ENCODE data around the gene DNM3. TPM values are rescaled to one million over a fixed set of nuclear protein-coding genes. Genes with fewer than 3 reads are reported as not detected.
A peak's percentile ranks its signal among the peaks of the same experiment; 100 is the strongest.

The DNM3 gene
- polyA plus RNA-seq, 3 donors, result 4.1 to 6.3 (median 4.4) TPM

DNA sequence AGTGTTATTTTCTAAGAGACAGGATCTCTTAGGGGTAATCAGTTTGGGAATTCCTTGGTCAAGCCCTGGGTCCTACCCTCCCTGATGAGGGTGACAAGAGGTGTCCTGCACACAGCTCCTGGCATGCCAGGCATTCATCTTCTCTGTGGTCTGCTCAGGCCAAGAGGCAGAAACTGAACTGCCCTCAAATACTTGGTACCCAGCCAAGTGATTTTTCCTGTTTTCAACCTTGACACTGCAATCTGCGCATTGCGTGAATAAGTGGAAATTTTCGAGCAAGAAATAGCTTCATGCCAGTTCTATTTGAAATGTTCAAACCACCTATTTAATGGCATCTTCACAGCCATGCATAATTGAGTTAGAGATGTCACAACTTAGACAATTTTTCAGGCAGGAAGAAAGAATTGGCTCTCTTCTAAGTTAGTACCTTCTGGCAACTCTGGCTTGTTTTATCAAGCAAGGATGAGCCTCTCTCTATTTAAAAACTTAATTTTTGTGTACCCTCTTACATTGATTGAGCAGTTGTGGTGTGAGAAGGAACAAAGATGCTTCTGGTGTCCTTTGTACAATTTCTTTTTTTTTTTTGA, 27.0 kb downstream of the DNM3 start:
- DNase-seq, result no peak

GRCh38 chr1:171869097-171869496, 27.8 kb downstream of the DNM3 start:
- no peak for DNase-seq

GRCh38 chr1:171871848-171872247, 30.6 kb downstream of the DNM3 start:
- DNase-seq, result no peak

DNA sequence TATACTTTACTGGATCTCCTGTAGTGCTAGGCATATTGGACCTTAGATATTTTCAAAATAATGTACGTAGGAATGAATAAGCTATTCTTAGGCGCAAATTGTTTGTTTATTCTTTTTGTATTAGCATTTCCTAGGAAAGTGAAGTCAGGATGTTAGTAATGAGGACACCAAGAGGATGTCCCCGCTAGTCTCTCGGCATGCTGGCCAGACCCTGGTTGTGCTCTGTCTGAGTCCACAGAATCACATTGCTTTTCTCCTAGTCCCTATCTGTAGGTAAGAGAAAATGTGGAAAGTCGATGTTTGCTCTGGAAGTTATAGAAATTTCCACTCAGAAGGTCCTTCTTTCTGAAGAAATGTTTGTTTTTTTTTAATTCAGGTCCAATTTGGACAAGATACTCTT, 31.1 kb downstream of the DNM3 start:
- no peak for DNase-seq

- DNase-seq, result no peak
These were observed 32.4 kb downstream of the DNM3 start for GRCh38 chr1:171873664-171874063.

GRCh38 chr1:171877701-171878100, 36.4 kb downstream of the DNM3 start:
- no peak for DNase-seq

DNA sequence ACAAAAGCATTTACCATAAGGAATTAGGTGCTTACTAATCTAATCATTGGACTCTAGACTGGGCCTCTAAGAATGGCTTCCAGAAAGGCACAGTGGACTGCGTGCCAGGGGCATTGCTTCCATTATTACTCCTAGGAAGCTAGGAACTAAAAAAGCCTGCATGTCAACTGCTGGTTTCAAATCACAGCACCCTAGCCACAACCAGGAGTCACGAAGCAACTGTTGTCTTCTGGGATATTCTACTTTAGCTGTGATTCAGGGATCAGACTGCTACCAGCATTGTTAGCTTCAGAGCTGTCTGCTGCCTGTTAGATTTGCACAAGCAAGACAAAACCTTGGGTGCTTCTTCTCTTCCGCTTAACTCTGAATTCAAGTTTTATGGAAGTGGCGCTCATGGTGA, 38.3 kb downstream of the DNM3 start:
- no peak for DNase-seq

GRCh38 chr1:171881442-171881841, 40.1 kb downstream of the DNM3 start:
- no peak for DNase-seq

DNA sequence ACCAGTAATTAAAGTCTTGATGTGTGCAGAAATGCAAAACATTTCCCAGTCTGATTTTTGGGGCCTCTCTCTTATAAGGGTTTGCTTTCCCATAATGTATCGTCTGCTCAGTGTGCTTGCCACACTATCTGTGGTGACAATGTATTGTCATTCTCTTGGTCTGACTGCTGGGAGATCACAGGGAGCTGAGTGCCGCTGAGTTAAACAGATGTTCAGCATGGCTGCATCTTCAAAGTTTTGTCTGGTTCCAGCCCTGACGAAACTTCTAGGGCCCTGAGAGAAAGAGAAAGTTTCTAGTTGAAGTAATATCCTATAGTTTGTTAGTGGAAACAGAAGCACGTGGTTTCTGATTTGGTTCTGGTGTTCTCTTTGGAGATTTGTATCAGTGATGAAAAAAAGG, 42.6 kb downstream of the DNM3 start:
- no peak for DNase-seq

- DNase-seq, result no peak
These were observed 43.2 kb downstream of the DNM3 start for GRCh38 chr1:171884475-171884874.

GRCh38 chr1:171890131-171890530, 48.8 kb downstream of the DNM3 start:
- no peak for DNase-seq

GRCh38 chr1:171896936-171897703, 55.8 kb downstream of the DNM3 start:
- no peak for DNase-seq

DNA sequence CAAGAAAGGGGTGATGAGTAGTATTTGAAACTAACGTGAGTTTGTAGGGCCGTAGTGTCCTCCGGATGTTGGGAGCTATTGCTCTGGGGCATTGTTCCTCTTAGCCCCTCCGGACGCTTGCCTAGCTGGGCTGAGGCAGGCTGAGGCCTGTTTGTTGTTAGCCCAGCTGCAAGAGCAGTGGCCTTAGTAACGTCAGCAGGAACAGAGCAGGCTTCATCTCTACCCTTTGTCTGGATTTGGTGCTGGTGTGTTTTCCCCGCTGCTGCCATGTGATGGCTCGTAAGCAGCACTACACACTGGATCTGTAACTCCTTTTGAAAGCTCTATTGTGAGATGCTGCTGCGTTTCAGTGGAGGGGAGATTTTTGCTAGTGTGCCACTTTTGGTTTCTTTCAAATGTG, 57.6 kb downstream of the DNM3 start:
- DNase-seq, result no peak

DNA sequence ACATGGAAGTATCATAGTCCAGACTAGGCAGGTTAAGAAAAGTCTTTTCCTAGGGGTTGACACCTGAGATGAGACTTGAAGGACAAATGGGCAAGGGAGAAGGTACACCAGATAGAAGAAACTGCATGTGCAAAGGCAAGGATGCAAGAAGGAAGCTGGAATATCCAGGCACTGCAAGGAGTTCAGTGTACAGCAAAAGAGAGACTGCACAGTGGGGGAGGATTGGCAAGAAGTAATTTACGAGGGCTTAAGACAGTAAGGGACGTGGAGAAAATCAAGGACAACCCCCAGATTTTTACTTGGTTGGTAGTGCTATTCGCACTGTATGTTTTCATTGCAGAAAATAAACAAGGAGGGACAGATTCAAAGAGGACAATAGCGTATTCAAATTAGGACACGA, 58.5 kb downstream of the DNM3 start:
- no peak for DNase-seq

- no peak for DNase-seq
These were observed 59.9 kb downstream of the DNM3 start for GRCh38 chr1:171901245-171901644.

- DNase-seq, result no peak
These were observed 61.2 kb downstream of the DNM3 start for GRCh38 chr1:171902527-171902926.

DNA sequence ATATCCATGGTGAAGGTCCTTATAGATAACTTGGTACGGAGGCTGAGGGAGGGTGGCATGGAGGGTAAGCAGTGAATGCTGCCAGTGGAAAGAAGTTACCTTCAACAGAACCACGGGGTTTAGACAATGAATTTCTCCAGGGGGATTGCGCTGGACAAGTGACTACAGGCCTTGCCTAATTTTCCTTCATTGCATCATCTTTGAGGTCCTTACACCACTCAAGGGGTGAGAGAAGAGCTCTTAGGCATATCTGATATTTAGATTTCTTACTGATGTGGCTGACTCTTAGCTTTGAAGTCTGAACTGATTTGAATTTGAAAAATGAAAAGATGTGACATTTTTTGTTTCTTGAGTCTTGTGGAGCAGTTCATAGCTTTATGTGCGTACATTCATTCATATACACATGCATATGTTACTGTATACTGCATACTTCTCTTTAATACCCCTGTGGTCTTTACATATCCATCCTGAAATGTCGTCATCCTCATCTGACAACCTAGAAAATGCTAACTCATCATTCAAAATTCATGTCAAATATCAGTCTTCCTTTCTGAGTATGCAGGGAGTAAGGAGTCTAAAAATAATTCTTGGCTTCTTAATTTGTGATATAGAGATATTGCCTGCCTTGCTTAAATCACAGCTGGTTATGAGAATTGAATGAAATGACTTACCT, 63.6 kb downstream of the DNM3 start:
- no peak for DNase-seq

GRCh38 chr1:171909711-171910110, 68.4 kb downstream of the DNM3 start:
- no peak for DNase-seq

GRCh38 chr1:171910786-171911185, 69.5 kb downstream of the DNM3 start:
- no peak for DNase-seq

GRCh38 chr1:171911506-171911905, 70.2 kb downstream of the DNM3 start:
- DNase-seq, result no peak

- no peak for DNase-seq
These were observed 71.3 kb downstream of the DNM3 start for GRCh38 chr1:171912509-171913175.

GRCh38 chr1:171913385-171913784, 72.1 kb downstream of the DNM3 start:
- peak; percentile 23 for DNase-seq

DNA sequence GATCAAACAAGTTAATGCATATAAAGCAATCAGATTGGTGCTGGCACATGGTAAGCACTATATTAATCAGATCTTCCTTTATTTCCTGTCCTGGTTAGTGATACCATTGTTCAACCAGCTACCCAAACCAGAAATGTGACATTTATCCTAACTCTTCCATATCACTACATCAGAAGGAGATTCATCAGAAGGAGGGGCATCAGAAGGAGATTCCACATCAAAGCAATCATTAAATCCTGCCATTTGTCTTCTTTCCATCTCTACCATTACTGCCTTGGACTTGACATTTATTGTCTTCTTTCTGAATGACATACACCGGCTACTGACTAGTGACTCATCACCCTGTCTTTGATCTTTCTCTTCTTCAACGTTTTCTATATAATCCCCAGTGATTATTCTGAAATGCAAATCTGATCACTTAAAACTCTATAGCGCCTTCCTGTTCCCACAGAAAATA, 75.0 kb downstream of the DNM3 start:
- DNase-seq, result no peak

Data from renal pelvis (tissue), 4 donors.